BLaER1 (cell line): ENCODE measurements around the gene GRIK3.

Experiments
- H3K27ac ChIP-seq: shearing (Covaris generic); formaldehyde crosslinking; 2 replicates; pipeline ENCODE4 v1.8.1; 2022
- H3K27me3 ChIP-seq: shearing (Covaris generic); formaldehyde crosslinking; 2 replicates; pipeline ENCODE4 v1.8.1; 2022
- H3K36me3 ChIP-seq: shearing (Covaris generic); formaldehyde crosslinking; 2 replicates; pipeline ENCODE4 v1.8.1; 2022
- H3K4me1 ChIP-seq: shearing (Covaris generic); formaldehyde crosslinking; 2 replicates; pipeline ENCODE4 v1.8.1; 2022
- H3K4me2 ChIP-seq: shearing (Covaris generic); formaldehyde crosslinking; 2 replicates; pipeline ENCODE4 v1.8.1; 2022
- H3K4me3 ChIP-seq: shearing (Covaris generic); formaldehyde crosslinking; 2 replicates; pipeline ENCODE4 v1.8.1; 2022
- H3K9ac ChIP-seq: shearing (Covaris generic); formaldehyde crosslinking; 2 replicates; pipeline ENCODE4 v1.8.1; 2022
- H3K9me3 ChIP-seq: shearing (Covaris generic); formaldehyde crosslinking; 2 replicates; pipeline ENCODE4 v1.8.1; 2022
- H4K20me1 ChIP-seq: shearing (Covaris generic); formaldehyde crosslinking; 2 replicates; pipeline ENCODE4 v1.8.1; 2022
- Cebpa-rat ChIP-seq: shearing (Covaris generic); IDR thresholded peaks from 2 replicates; pipeline ENCODE4 v1.8.1; 2022

Gene GRIK3

GRCh38 chr1:36853638-36854037 lies 180.7 kb downstream of the GRIK3 start:
- no peak for TF ChIP-seq Cebpa-rat
- no peaks in the 10 kb centered on the region for H3K27me3 ChIP-seq
- no peak overlapping the region for H3K4me2 ChIP-seq
- no peaks in the 10 kb centered on the region for H3K4me1 ChIP-seq
- no peak overlapping the region for H3K27ac ChIP-seq
- H4K20me1 ChIP-seq = no peaks in the 10 kb centered on the region
- no peak overlapping the region for H3K4me3 ChIP-seq
- H3K36me3 ChIP-seq = no peaks in the 10 kb centered on the region
- H3K9ac ChIP-seq = no peak overlapping the region
- no peaks in the 10 kb centered on the region for H3K9me3 ChIP-seq

- Histone ChIP-seq H3K27me3 (no peaks in the 10 kb centered on the region), H3K36me3 (no peaks in the 10 kb centered on the region), H3K9me3 (no peaks in the 10 kb centered on the region), H3K4me1 (no peaks in the 10 kb centered on the region), H3K4me2 (no peak overlapping the region), H3K9ac (no peak overlapping the region), H3K27ac (no peak overlapping the region), H3K4me3 (no peak overlapping the region), H4K20me1 (no peaks in the 10 kb centered on the region)
- no peak for TF ChIP-seq Cebpa-rat
Measured at GRCh38 chr1:36852586-36852985, 181.7 kb downstream of the GRIK3 start.

- Histone ChIP-seq H3K4me1 (no peaks in the 10 kb centered on the region), H3K36me3 (no peaks in the 10 kb centered on the region), H3K9me3 (no peaks in the 10 kb centered on the region), H4K20me1 (no peaks in the 10 kb centered on the region), H3K4me3 (no peak overlapping the region), H3K27me3 (no peaks in the 10 kb centered on the region), H3K4me2 (no peak overlapping the region), H3K9ac (no peak overlapping the region), H3K27ac (no peak overlapping the region)
- no peak for TF ChIP-seq Cebpa-rat
Measured at GRCh38 chr1:36851595-36851994, 182.7 kb downstream of the GRIK3 start.

- H3K9me3 ChIP-seq = no peaks in the 10 kb centered on the region
- H3K27ac ChIP-seq = no peak overlapping the region
- no peak for TF ChIP-seq Cebpa-rat
- no peaks in the 10 kb centered on the region for H3K36me3 ChIP-seq
- no peak overlapping the region for H3K9ac ChIP-seq
- H4K20me1 ChIP-seq = no peaks in the 10 kb centered on the region
- H3K27me3 ChIP-seq = no peaks in the 10 kb centered on the region
- no peak overlapping the region for H3K4me3 ChIP-seq
- no peak overlapping the region for H3K4me2 ChIP-seq
- H3K4me1 ChIP-seq = no peaks in the 10 kb centered on the region
Measured at GRCh38 chr1:36851087-36851486, 183.2 kb downstream of the GRIK3 start.

GRCh38 chr1:36849956-36850355 lies 184.4 kb downstream of the GRIK3 start:
- no peak for TF ChIP-seq Cebpa-rat
- Histone ChIP-seq H3K4me1 (peaks cover 4% of the 10 kb centered on the region), H3K4me3 (no peak overlapping the region), H3K9ac (no peak overlapping the region), H4K20me1 (no peaks in the 10 kb centered on the region), H3K36me3 (no peaks in the 10 kb centered on the region), H3K9me3 (no peaks in the 10 kb centered on the region), H3K27ac (no peak overlapping the region), H3K27me3 (no peaks in the 10 kb centered on the region), H3K4me2 (no peak overlapping the region)

GRCh38 chr1:36847761-36848160 lies 186.6 kb downstream of the GRIK3 start:
- no peaks in the 10 kb centered on the region for H3K9me3 ChIP-seq
- TF ChIP-seq Cebpa-rat = no peak
- no peaks in the 10 kb centered on the region for H3K36me3 ChIP-seq
- no peak overlapping the region for H3K4me2 ChIP-seq
- no peak overlapping the region for H3K9ac ChIP-seq
- no peak overlapping the region for H3K4me3 ChIP-seq
- no peaks in the 10 kb centered on the region for H4K20me1 ChIP-seq
- peaks cover 18% of the 10 kb centered on the region for H3K4me1 ChIP-seq
- H3K27ac ChIP-seq = no peak overlapping the region
- H3K27me3 ChIP-seq = no peaks in the 10 kb centered on the region

- peaks cover 18% of the 10 kb centered on the region for H3K4me1 ChIP-seq
- no peak for TF ChIP-seq Cebpa-rat
- no peaks in the 10 kb centered on the region for H3K9me3 ChIP-seq
- no peak overlapping the region for H3K4me3 ChIP-seq
- H3K36me3 ChIP-seq = no peaks in the 10 kb centered on the region
- H3K4me2 ChIP-seq = no peak overlapping the region
- no peaks in the 10 kb centered on the region for H3K27me3 ChIP-seq
- H4K20me1 ChIP-seq = no peaks in the 10 kb centered on the region
- no peak overlapping the region for H3K9ac ChIP-seq
- H3K27ac ChIP-seq = no peak overlapping the region
Measured at GRCh38 chr1:36847186-36847585, 187.1 kb downstream of the GRIK3 start.

- Histone ChIP-seq H3K4me1 (peaks cover 21% of the 10 kb centered on the region), H3K9ac (no peak overlapping the region), H3K27ac (no peak overlapping the region), H3K4me2 (no peak overlapping the region), H4K20me1 (no peaks in the 10 kb centered on the region), H3K27me3 (no peaks in the 10 kb centered on the region), H3K36me3 (no peaks in the 10 kb centered on the region), H3K4me3 (no peak overlapping the region), H3K9me3 (no peaks in the 10 kb centered on the region)
- no peak for TF ChIP-seq Cebpa-rat
Measured at GRCh38 chr1:36846357-36846756, 188.0 kb downstream of the GRIK3 start.

GRCh38 chr1:36845802-36846201 lies 188.5 kb downstream of the GRIK3 start:
- H3K4me3 ChIP-seq = no peak overlapping the region
- peaks cover 21% of the 10 kb centered on the region for H3K4me1 ChIP-seq
- no peaks in the 10 kb centered on the region for H3K27me3 ChIP-seq
- no peak for TF ChIP-seq Cebpa-rat
- no peak overlapping the region for H3K9ac ChIP-seq
- no peaks in the 10 kb centered on the region for H3K36me3 ChIP-seq
- H3K27ac ChIP-seq = no peak overlapping the region
- H3K4me2 ChIP-seq = no peak overlapping the region
- H4K20me1 ChIP-seq = no peaks in the 10 kb centered on the region
- no peaks in the 10 kb centered on the region for H3K9me3 ChIP-seq

GRCh38 chr1:36844917-36845316 lies 189.4 kb downstream of the GRIK3 start:
- Histone ChIP-seq H3K36me3 (no peaks in the 10 kb centered on the region), H4K20me1 (no peaks in the 10 kb centered on the region), H3K4me1 (peaks cover 21% of the 10 kb centered on the region), H3K27ac (no peak overlapping the region), H3K9me3 (no peaks in the 10 kb centered on the region), H3K4me2 (peak overlapping the region; percentile 32), H3K27me3 (no peaks in the 10 kb centered on the region), H3K9ac (no peak overlapping the region), H3K4me3 (no peak overlapping the region)
- TF ChIP-seq Cebpa-rat = no peak

GRCh38 chr1:36843906-36844610 lies 190.3 kb downstream of the GRIK3 start:
- Histone ChIP-seq H3K4me3 (no peak overlapping the region), H3K9ac (no peak overlapping the region), H3K27ac (no peak overlapping the region), H3K4me2 (peak overlapping the region; percentile 32; the same call in 1 of the 2 replicates), H3K27me3 (no peaks in the 10 kb centered on the region), H3K4me1 (peaks cover 21% of the 10 kb centered on the region), H4K20me1 (no peaks in the 10 kb centered on the region), H3K36me3 (no peaks in the 10 kb centered on the region), H3K9me3 (no peaks in the 10 kb centered on the region)
- TF ChIP-seq Cebpa-rat = no peak
